Measurements from ENCODE around the gene TEKTIP1. TPM values are rescaled to one million over a fixed set of nuclear protein-coding genes. Genes with fewer than 3 reads are reported as not detected.

The TEKTIP1 gene
- not detected for polyA plus RNA-seq (2013, experiment 1 of 2)
- 1.2 TPM for polyA plus RNA-seq (2013, experiment 2 of 2)

- no peak within 1 kb of the TSS for H3K4me3 ChIP-seq (ENCODE audit: extremely low read depth, insufficient read depth, low read length, poor library complexity, severe bottlenecking)
- 82 to 87% methylated on average over 22 to 25 of the region's 28 CpGs for WGBS, 2 experiments (ENCODE audit: insufficient coverage in 2 of 2)
- no peaks in the 10 kb centered on the region for H3K4me1 ChIP-seq (ENCODE audit: control insufficient read depth, insufficient read depth, low read length, poor library complexity, severe bottlenecking)
- peaks cover 31% of the 10 kb centered on the region for H3K36me3 ChIP-seq (ENCODE audit: control insufficient read depth, insufficient read depth, low read length)
- H3K9me3 ChIP-seq (ENCODE audit: control insufficient read depth, low read length): no peaks in the 10 kb centered on the region
- H3K27ac ChIP-seq (ENCODE audit: low read depth, low read length, severe bottlenecking): no peak within 1 kb of the TSS
Measured at GRCh38 chr19:3538965-3539755, at the start of gene TEKTIP1. Gene TEKTIP1 (plus strand): TSS chr19:3539174. CDS start chr19:3539178, 4 bp downstream.

- peaks cover 49% of the 10 kb centered on the region for H3K36me3 ChIP-seq (ENCODE audit: control insufficient read depth, insufficient read depth, low read length)
- H3K27ac ChIP-seq (ENCODE audit: low read depth, low read length, severe bottlenecking): no peak overlapping the region
- H3K9me3 ChIP-seq (ENCODE audit: control insufficient read depth, low read length): no peaks in the 10 kb centered on the region
- no peak overlapping the region for H3K4me3 ChIP-seq (ENCODE audit: extremely low read depth, insufficient read depth, low read length, poor library complexity, severe bottlenecking)
- 97 to 98% methylated on average over 37 to 51 of the region's 55 CpGs for WGBS, 2 experiments (ENCODE audit: insufficient coverage in 2 of 2)
- H3K4me1 ChIP-seq (ENCODE audit: control insufficient read depth, insufficient read depth, low read length, poor library complexity, severe bottlenecking): no peaks in the 10 kb centered on the region
Measured at GRCh38 chr19:3491396-3492119, 47.4 kb upstream of the TEKTIP1 start.

GRCh38 chr19:3492131-3492839 lies 46.7 kb upstream of the TEKTIP1 start:
- H3K4me1 ChIP-seq (ENCODE audit: control insufficient read depth, insufficient read depth, low read length, poor library complexity, severe bottlenecking): no peaks in the 10 kb centered on the region
- WGBS, 2 experiments (ENCODE audit: insufficient coverage in 2 of 2): 94 to 96% methylated on average over 40 of the region's 45 CpGs
- H3K27ac ChIP-seq (ENCODE audit: low read depth, low read length, severe bottlenecking): no peak overlapping the region
- no peak overlapping the region for H3K4me3 ChIP-seq (ENCODE audit: extremely low read depth, insufficient read depth, low read length, poor library complexity, severe bottlenecking)
- H3K9me3 ChIP-seq (ENCODE audit: control insufficient read depth, low read length): no peaks in the 10 kb centered on the region
- H3K36me3 ChIP-seq (ENCODE audit: control insufficient read depth, insufficient read depth, low read length): peaks cover 55% of the 10 kb centered on the region

- WGBS, 2 experiments (ENCODE audit: insufficient coverage in 2 of 2): 96 to 100% methylated on average over 13 of the region's 16 CpGs
- H3K36me3 ChIP-seq (ENCODE audit: control insufficient read depth, insufficient read depth, low read length): peaks cover 61% of the 10 kb centered on the region
- H3K4me1 ChIP-seq (ENCODE audit: control insufficient read depth, insufficient read depth, low read length, poor library complexity, severe bottlenecking): no peaks in the 10 kb centered on the region
- no peak overlapping the region for H3K27ac ChIP-seq (ENCODE audit: low read depth, low read length, severe bottlenecking)
- no peak overlapping the region for H3K4me3 ChIP-seq (ENCODE audit: extremely low read depth, insufficient read depth, low read length, poor library complexity, severe bottlenecking)
- H3K9me3 ChIP-seq (ENCODE audit: control insufficient read depth, low read length): no peaks in the 10 kb centered on the region
Measured at GRCh38 chr19:3492919-3493318, 46.1 kb upstream of the TEKTIP1 start.

- Histone ChIP-seq H3K36me3 (ENCODE audit: control insufficient read depth, insufficient read depth, low read length) (peaks cover 61% of the 10 kb centered on the region), H3K4me3 (ENCODE audit: extremely low read depth, insufficient read depth, low read length, poor library complexity, severe bottlenecking) (no peak overlapping the region), H3K27ac (ENCODE audit: low read depth, low read length, severe bottlenecking) (no peak overlapping the region), H3K9me3 (ENCODE audit: control insufficient read depth, low read length) (no peaks in the 10 kb centered on the region), H3K4me1 (ENCODE audit: control insufficient read depth, insufficient read depth, low read length, poor library complexity, severe bottlenecking) (no peaks in the 10 kb centered on the region)
- WGBS, 2 experiments (ENCODE audit: insufficient coverage in 2 of 2): 92 to 95% methylated on average over 4 to 14 of the region's 14 CpGs
Measured at GRCh38 chr19:3493651-3494050, 45.3 kb upstream of the TEKTIP1 start.

GRCh38 chr19:3494051-3494450 lies 44.9 kb upstream of the TEKTIP1 start:
- 87 to 88% methylated on average over 11 to 13 of the region's 15 CpGs for WGBS, 2 experiments (ENCODE audit: insufficient coverage in 2 of 2)

GRCh38 chr19:3494559-3494958 lies 44.4 kb upstream of the TEKTIP1 start:
- no peak overlapping the region for H3K27ac ChIP-seq (ENCODE audit: low read depth, low read length, severe bottlenecking)
- 96 to 99% methylated on average over 18 of the region's 18 CpGs for WGBS, 2 experiments (ENCODE audit: insufficient coverage in 2 of 2)
- no peak overlapping the region for H3K4me3 ChIP-seq (ENCODE audit: extremely low read depth, insufficient read depth, low read length, poor library complexity, severe bottlenecking)

More at GRCh38 chr19:3494051-3494450, 44.9 kb upstream of the TEKTIP1 start:
- no peaks in the 10 kb centered on the region for H3K9me3 ChIP-seq (ENCODE audit: control insufficient read depth, low read length)
- H3K4me1 ChIP-seq (ENCODE audit: control insufficient read depth, insufficient read depth, low read length, poor library complexity, severe bottlenecking): no peaks in the 10 kb centered on the region
- peaks cover 62% of the 10 kb centered on the region for H3K36me3 ChIP-seq (ENCODE audit: control insufficient read depth, insufficient read depth, low read length)
- H3K4me3 ChIP-seq (ENCODE audit: extremely low read depth, insufficient read depth, low read length, poor library complexity, severe bottlenecking): no peak overlapping the region
- no peak overlapping the region for H3K27ac ChIP-seq (ENCODE audit: low read depth, low read length, severe bottlenecking)

GRCh38 chr19:3496392-3497273 lies 42.3 kb upstream of the TEKTIP1 start:
- Histone ChIP-seq H3K27ac (ENCODE audit: low read depth, low read length, severe bottlenecking) (no peak overlapping the region), H3K4me1 (ENCODE audit: control insufficient read depth, insufficient read depth, low read length, poor library complexity, severe bottlenecking) (no peaks in the 10 kb centered on the region), H3K9me3 (ENCODE audit: control insufficient read depth, low read length) (no peaks in the 10 kb centered on the region), H3K4me3 (ENCODE audit: extremely low read depth, insufficient read depth, low read length, poor library complexity, severe bottlenecking) (no peak overlapping the region), H3K36me3 (ENCODE audit: control insufficient read depth, insufficient read depth, low read length) (peaks cover 59% of the 10 kb centered on the region)
- WGBS, 2 experiments (ENCODE audit: insufficient coverage in 2 of 2): 95 to 99% methylated on average over 25 to 32 of the region's 32 CpGs

More at GRCh38 chr19:3494559-3494958, 44.4 kb upstream of the TEKTIP1 start:
- H3K36me3 ChIP-seq (ENCODE audit: control insufficient read depth, insufficient read depth, low read length): peaks cover 65% of the 10 kb centered on the region
- no peaks in the 10 kb centered on the region for H3K4me1 ChIP-seq (ENCODE audit: control insufficient read depth, insufficient read depth, low read length, poor library complexity, severe bottlenecking)
- no peaks in the 10 kb centered on the region for H3K9me3 ChIP-seq (ENCODE audit: control insufficient read depth, low read length)

- Histone ChIP-seq H3K4me1 (ENCODE audit: control insufficient read depth, insufficient read depth, low read length, poor library complexity, severe bottlenecking) (no peaks in the 10 kb centered on the region), H3K9me3 (ENCODE audit: control insufficient read depth, low read length) (no peaks in the 10 kb centered on the region), H3K4me3 (ENCODE audit: extremely low read depth, insufficient read depth, low read length, poor library complexity, severe bottlenecking) (no peak overlapping the region), H3K36me3 (ENCODE audit: control insufficient read depth, insufficient read depth, low read length) (peaks cover 48% of the 10 kb centered on the region), H3K27ac (ENCODE audit: low read depth, low read length, severe bottlenecking) (no peak overlapping the region)
- whole genome bisulfite sequencing, 2 experiments (ENCODE audit: insufficient coverage in 2 of 2): 96 to 98% methylated on average over 4 to 5 of the region's 5 CpGs
Measured at GRCh38 chr19:3497757-3498520, 41.0 kb upstream of the TEKTIP1 start.
